CD14-positive monocyte (primary cell): ENCODE measurements around the gene TENM3. TPM values are rescaled to one million over a fixed set of nuclear protein-coding genes. Genes with fewer than 3 reads are reported as not detected.

Source experiments
- DNase-seq, 3 donors: peaks; one replicate each; pipeline ENCODE4 v3.0.0-alpha.2; 2011 to 2022
- H2AFZ ChIP-seq: 2 replicates; pipeline ENCODE4 v1.6.0; 2012; ENCODE audit warnings: mild to moderate bottlenecking, low read depth, low read length, inconsistent platforms; ENCODE audit not compliant: insufficient read depth, poor library complexity, severe bottlenecking
- H3K27ac ChIP-seq, 2 donors: 1 replicate in 1 of 2; 2 replicates in 1 of 2; pipeline ENCODE4 v1.5.1; 2012 to 2013; ENCODE audit warnings: low read length in 2 of 2, control low read depth in 1 of 2, inconsistent platforms in 1 of 2, low read depth in 1 of 2, mild to moderate bottlenecking in 1 of 2
- H3K27me3 ChIP-seq, 2 donors: one replicate each; pipeline versions ENCODE4 v1.6.0 to v1.6.1; 2011 to 2013; ENCODE audit warnings: low read length in 2 of 2; ENCODE audit not compliant: control insufficient read depth in 2 of 2, insufficient read depth in 2 of 2
- H3K36me3 ChIP-seq, 2 donors: replicated peaks in 1 of 2; 1 replicate in 1 of 2; 2 replicates in 1 of 2; pipeline versions ENCODE4 v1.5.1 to v1.6.1; 2012 to 2013; ENCODE audit warnings: low read length in 2 of 2, control low read depth in 1 of 2, inconsistent platforms in 1 of 2, mild to moderate bottlenecking in 1 of 2; ENCODE audit not compliant: insufficient read depth in 2 of 2, control insufficient read depth in 1 of 2
- H3K4me1 ChIP-seq, 2 donors: 1 replicate in 1 of 2; 2 replicates in 1 of 2; pipeline versions ENCODE4 v1.5.1 to v1.6.1; 2012 to 2013; ENCODE audit warnings: low read length in 2 of 2, control low read depth in 1 of 2, inconsistent platforms in 1 of 2, mild to moderate bottlenecking in 1 of 2, moderate library complexity in 1 of 2; ENCODE audit not compliant: insufficient read depth in 2 of 2, control insufficient read depth in 1 of 2
- H3K4me2 ChIP-seq: replicated peaks from 2 replicates; pipeline ENCODE3; 2012; ENCODE audit warnings: low read length, moderate library complexity, mild to moderate bottlenecking; ENCODE audit not compliant: poor library complexity, severe bottlenecking; ENCODE audit errors: extremely low read depth
- H3K4me3 ChIP-seq, 3 experiments: fragments of 200-600 bp in 1 of 3; sonication (generic) in 1 of 3; replicated peaks in 1 of 3; 1 replicate in 2 of 3; 2 replicates in 1 of 3; pipeline ENCODE4 v1.5.1; 2011 to 2013; ENCODE audit warnings: low read length in 3 of 3, mild to moderate bottlenecking in 3 of 3, control low read depth in 2 of 3, low read depth in 2 of 3, inconsistent platforms in 1 of 3, moderate library complexity in 1 of 3
- H3K79me2 ChIP-seq: 2 replicates; pipeline ENCODE4 v1.6.0; 2012; ENCODE audit warnings: mild to moderate bottlenecking, control low read depth, inconsistent platforms, low read length, moderate library complexity; ENCODE audit not compliant: insufficient read depth
- H3K9ac ChIP-seq: 2 replicates; pipeline ENCODE4 v1.6.0; 2017; ENCODE audit warnings: low read length, mild to moderate bottlenecking; ENCODE audit not compliant: insufficient read depth, poor library complexity, severe bottlenecking
- H3K9me3 ChIP-seq, 2 donors: replicated peaks in 1 of 2; 1 replicate in 1 of 2; 2 replicates in 1 of 2; pipeline versions ENCODE4 v1.5.1 to v1.6.1; 2012 to 2013; ENCODE audit warnings: low read length in 2 of 2, control low read depth in 1 of 2; ENCODE audit not compliant: control insufficient read depth in 1 of 2, insufficient read depth in 1 of 2
- H4K20me1 ChIP-seq: 2 replicates; pipeline ENCODE4 v1.6.0; 2012; ENCODE audit warnings: mild to moderate bottlenecking, low read length, control low read depth, moderate library complexity; ENCODE audit not compliant: insufficient read depth
- H3K27ac Mint-ChIP-seq, 7 donors: one replicate each; pipeline ENCODE4 v1.8.0; 2020; ENCODE audit warnings: mild to moderate bottlenecking in 7 of 7, mixed read lengths in 7 of 7, moderate library complexity in 6 of 7, inconsistent platforms in 2 of 7
- H3K27me3 Mint-ChIP-seq, 3 donors: one replicate each; pipeline ENCODE4 v1.8.0; 2021 to 2022; ENCODE audit warnings: low read depth in 3 of 3, mild to moderate bottlenecking in 3 of 3, mixed read lengths in 3 of 3, moderate library complexity in 3 of 3, inconsistent platforms in 1 of 3
- H3K36me3 Mint-ChIP-seq, 2 donors: one replicate each; pipeline ENCODE4 v1.8.0; 2020; ENCODE audit warnings: mixed read lengths in 2 of 2, inconsistent platforms in 1 of 2, mild to moderate bottlenecking in 1 of 2
- H3K4me1 Mint-ChIP-seq: one replicate; pipeline ENCODE4 v1.8.0; 2020; ENCODE audit warnings: mild to moderate bottlenecking, mixed read lengths
- H3K4me3 Mint-ChIP-seq, 2 donors: one replicate each; pipeline ENCODE4 v1.8.0; 2020; ENCODE audit warnings: mild to moderate bottlenecking in 2 of 2, mixed read lengths in 2 of 2, moderate library complexity in 1 of 2
- H3K9me3 Mint-ChIP-seq, 7 donors: one replicate each; pipeline ENCODE4 v1.8.0; 2020 to 2022; ENCODE audit warnings: mixed read lengths in 7 of 7, mild to moderate bottlenecking in 6 of 7, moderate library complexity in 6 of 7, inconsistent platforms in 2 of 7
- WGBS: methylation state at CpG from one replicate; pipeline ENCODE4 v1.1.5; 2013; ENCODE audit warnings: missing lambda C conversion rate; ENCODE audit not compliant: insufficient coverage; 5-methylcytosine and 5-hydroxymethylcytosine counted together
- intact Hi-C, 2 donors: fragments of 100-400 bp; cut with micrococcal nuclease; formaldehyde crosslinking; loops; one replicate each; pipeline versions ENCODE4 v1.15.0 to v1.15.1; 2023
- polyA plus RNA-seq, 3 donors: library from polyadenylated mRNA; depleted of rRNA in 1 of 3; unstranded in 2 of 3; stranded (reverse) in 1 of 3; fragments of 300-500 nt in 2 of 3; fragments of >200 nt in 1 of 3; fragmentation: Illumina TruSeq in 2 of 3; gene quantifications; 1 replicate in 2 of 3; 2 replicates in 1 of 3; pipeline ENCODE4 v1.2.3, GENCODE V29; 2012 to 2021
- TF ChIP-seq, protein P1 (sequence below): fragments of 200-600 bp; IDR thresholded peaks from one replicate; pipeline ENCODE4 v1.8.0; 2022; ENCODE audit warnings: antibody characterized with exemption, mild to moderate bottlenecking

The TENM3 gene
- polyA plus RNA-seq, 3 donors, result not detected

DNA sequence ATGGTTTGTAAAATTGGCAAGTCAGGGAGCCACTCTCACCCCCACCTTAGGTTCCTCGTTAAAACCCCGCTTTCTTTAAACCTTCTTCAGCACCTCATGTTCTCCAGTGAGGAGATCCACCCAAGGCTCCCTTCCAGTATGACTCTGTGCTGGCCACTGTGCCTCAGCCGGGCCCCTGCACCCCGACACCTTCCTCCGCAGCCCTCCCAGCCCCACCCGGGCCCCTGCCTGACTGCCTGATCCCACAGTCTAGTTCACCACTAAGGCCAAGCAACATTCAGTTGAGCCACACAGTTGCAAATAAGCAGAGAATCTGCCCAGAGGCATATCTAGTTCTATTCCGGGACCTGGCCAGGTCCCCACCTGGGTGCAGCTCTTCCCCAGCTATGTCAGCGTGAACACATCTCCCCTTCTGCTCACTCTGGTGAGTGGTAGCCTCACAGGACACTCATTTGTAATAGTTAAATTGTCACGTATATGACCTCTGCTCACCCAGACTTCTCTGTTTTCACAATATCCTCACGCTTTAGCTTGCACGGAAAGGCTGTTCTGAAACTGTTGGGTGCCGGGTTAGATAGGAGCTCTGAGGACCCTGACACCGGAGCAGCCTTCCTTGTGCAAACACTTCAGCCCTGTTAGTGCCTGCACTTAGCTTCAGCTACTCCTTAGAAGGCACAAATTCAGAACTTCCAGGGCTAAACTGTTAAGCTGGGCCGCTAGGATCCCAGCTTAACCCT is 527.2 kb downstream of the TENM3 start:
- Histone ChIP-seq H3K9ac (no peak overlapping the region), H3K27me3 (no peaks in the 10 kb centered on the region), H3K36me3 (no peaks in the 10 kb centered on the region), H4K20me1 (no peaks in the 10 kb centered on the region), H2AFZ (no peak overlapping the region), H3K4me1 (no peaks in the 10 kb centered on the region), H3K27ac (no peak overlapping the region), H3K4me2 (no peak overlapping the region), H3K79me2 (no peaks in the 10 kb centered on the region), H3K9me3 (no peaks in the 10 kb centered on the region), H3K4me3 (no peak overlapping the region)
- H3K9me3 Mint-ChIP-seq, result peaks cover 0 to 2% (median 0%) of the 10 kb centered on the region in 7 donors
- TF ChIP-seq, protein P1, sequence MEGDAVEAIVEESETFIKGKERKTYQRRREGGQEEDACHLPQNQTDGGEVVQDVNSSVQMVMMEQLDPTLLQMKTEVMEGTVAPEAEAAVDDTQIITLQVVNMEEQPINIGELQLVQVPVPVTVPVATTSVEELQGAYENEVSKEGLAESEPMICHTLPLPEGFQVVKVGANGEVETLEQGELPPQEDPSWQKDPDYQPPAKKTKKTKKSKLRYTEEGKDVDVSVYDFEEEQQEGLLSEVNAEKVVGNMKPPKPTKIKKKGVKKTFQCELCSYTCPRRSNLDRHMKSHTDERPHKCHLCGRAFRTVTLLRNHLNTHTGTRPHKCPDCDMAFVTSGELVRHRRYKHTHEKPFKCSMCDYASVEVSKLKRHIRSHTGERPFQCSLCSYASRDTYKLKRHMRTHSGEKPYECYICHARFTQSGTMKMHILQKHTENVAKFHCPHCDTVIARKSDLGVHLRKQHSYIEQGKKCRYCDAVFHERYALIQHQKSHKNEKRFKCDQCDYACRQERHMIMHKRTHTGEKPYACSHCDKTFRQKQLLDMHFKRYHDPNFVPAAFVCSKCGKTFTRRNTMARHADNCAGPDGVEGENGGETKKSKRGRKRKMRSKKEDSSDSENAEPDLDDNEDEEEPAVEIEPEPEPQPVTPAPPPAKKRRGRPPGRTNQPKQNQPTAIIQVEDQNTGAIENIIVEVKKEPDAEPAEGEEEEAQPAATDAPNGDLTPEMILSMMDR, result no peak
- intact Hi-C loops, result no loop called here
- WGBS, result 93% methylated on average over 10 of the region's 14 CpGs
- H3K4me3 Mint-ChIP-seq, result no peak overlapping the region
- DNase-seq, result no peak
- no peaks in the 10 kb centered on the region for H3K36me3 Mint-ChIP-seq
- H3K4me1 Mint-ChIP-seq, result no peaks in the 10 kb centered on the region
- no peak overlapping the region for H3K27ac Mint-ChIP-seq
- H3K27me3 Mint-ChIP-seq, result peaks cover 0 to 3% (median 0%) of the 10 kb centered on the region in 3 donors

DNA sequence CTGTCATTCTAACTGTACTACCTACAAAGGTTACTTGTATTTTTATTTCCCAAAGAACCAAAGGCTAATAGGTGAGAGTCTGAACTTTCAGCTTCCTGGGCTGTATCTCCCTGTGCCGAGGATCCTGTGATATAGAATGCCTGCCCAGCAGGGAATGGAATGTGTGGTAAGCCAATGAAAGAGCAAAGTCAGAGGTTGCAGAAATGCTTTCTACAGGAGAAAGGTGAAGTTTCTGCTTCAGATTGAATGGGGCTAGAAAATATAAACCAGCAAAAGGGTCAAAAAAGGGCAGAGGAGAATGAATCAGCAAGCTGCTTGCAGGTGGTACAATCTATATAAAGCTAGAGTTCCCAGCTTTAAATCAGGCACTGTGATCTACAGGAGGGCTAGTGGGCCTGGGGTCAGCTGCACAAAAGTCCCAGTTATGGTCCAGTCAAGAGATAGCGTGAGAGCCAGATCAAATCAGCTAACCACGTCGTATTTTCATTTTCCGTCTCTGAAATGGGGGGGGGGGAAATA is 527.9 kb downstream of the TENM3 start:
- H3K9me3 ChIP-seq, result no peaks in the 10 kb centered on the region
- Mint-ChIP-seq H3K4me1 (no peaks in the 10 kb centered on the region), H3K36me3 (no peaks in the 10 kb centered on the region), H3K27me3 (peaks cover 0 to 4% (median 0%) of the 10 kb centered on the region in 3 donors), H3K4me3 (no peak overlapping the region), H3K9me3 (peaks cover 0 to 2% (median 0%) of the 10 kb centered on the region in 7 donors), H3K27ac (no peak overlapping the region)
- TF ChIP-seq, protein P1, result no peak
- DNase-seq, result no peak
- H3K27ac ChIP-seq, result no peak overlapping the region
- H3K4me2 ChIP-seq, result no peak overlapping the region
- no peak overlapping the region for H3K9ac ChIP-seq
- H3K36me3 ChIP-seq, result no peaks in the 10 kb centered on the region
- no CpG with 5 or more reads among the region's 5 CpGs for WGBS
- H3K4me3 ChIP-seq, result no peak overlapping the region
- H3K79me2 ChIP-seq, result no peaks in the 10 kb centered on the region
- H4K20me1 ChIP-seq, result no peaks in the 10 kb centered on the region
- no peaks in the 10 kb centered on the region for H3K27me3 ChIP-seq
- H3K4me1 ChIP-seq, result no peaks in the 10 kb centered on the region
- no peak overlapping the region for H2AFZ ChIP-seq
- intact Hi-C loops, result no loop called here
